IPS-11a (cell line): Measurements from ENCODE around the gene CLRN1.

Experiments used
- H3K4me3 ChIP-seq: one replicate; pipeline ENCODE4 v1.5.1; 2013; ENCODE audit warnings: low read depth, low read length, control low read depth

The CLRN1 gene

GRCh38 chr3:150978566-150979148 is 6.1 kb upstream of the CLRN1 start:
- H3K4me3 ChIP-seq, result no peak overlapping the region

- no peak overlapping the region for H3K4me3 ChIP-seq
Measured at GRCh38 chr3:150975992-150976368, 3.5 kb upstream of the CLRN1 start.

GRCh38 chr3:150975086-150975991 is 2.8 kb upstream of the CLRN1 start:
- H3K4me3 ChIP-seq, result no peak overlapping the region

GRCh38 chr3:150970665-150971324 is 1.7 kb downstream of the CLRN1 start:
- H3K4me3 ChIP-seq, result no peak overlapping the region

GRCh38 chr3:150968341-150969035 is 4.0 kb downstream of the CLRN1 start:
- H3K4me3 ChIP-seq, result no peak overlapping the region

- H3K4me3 ChIP-seq, result no peak overlapping the region
Measured at GRCh38 chr3:150965436-150965835, 7.1 kb downstream of the CLRN1 start.

GRCh38 chr3:150961949-150962348 is 10.6 kb downstream of the CLRN1 start:
- H3K4me3 ChIP-seq, result no peak overlapping the region

- H3K4me3 ChIP-seq, result no peak overlapping the region
Measured at GRCh38 chr3:150960708-150961684, 11.5 kb downstream of the CLRN1 start.

GRCh38 chr3:150958683-150959082 is 13.8 kb downstream of the CLRN1 start:
- H3K4me3 ChIP-seq, result no peak overlapping the region

- no peak overlapping the region for H3K4me3 ChIP-seq
Measured at GRCh38 chr3:150956376-150956775, 16.2 kb downstream of the CLRN1 start.

GRCh38 chr3:150951923-150952322 is 20.6 kb downstream of the CLRN1 start:
- no peak overlapping the region for H3K4me3 ChIP-seq

GRCh38 chr3:150945226-150946032 is 27.1 kb downstream of the CLRN1 start:
- no peak overlapping the region for H3K4me3 ChIP-seq

GRCh38 chr3:150942221-150942620 is 30.3 kb downstream of the CLRN1 start:
- H3K4me3 ChIP-seq, result no peak overlapping the region

- H3K4me3 ChIP-seq, result no peak overlapping the region
Measured at GRCh38 chr3:150936693-150937092, 35.8 kb downstream of the CLRN1 start.

GRCh38 chr3:150933473-150933995 is 39.0 kb downstream of the CLRN1 start:
- no peak overlapping the region for H3K4me3 ChIP-seq

- H3K4me3 ChIP-seq, result no peak overlapping the region
Measured at GRCh38 chr3:150931745-150932144, 40.8 kb downstream of the CLRN1 start.

- no peak overlapping the region for H3K4me3 ChIP-seq
Measured at GRCh38 chr3:150930839-150931238, 41.7 kb downstream of the CLRN1 start.

GRCh38 chr3:150928234-150928633 is 44.3 kb downstream of the CLRN1 start:
- H3K4me3 ChIP-seq, result no peak overlapping the region

GRCh38 chr3:150926328-150926727 is 46.2 kb downstream of the CLRN1 start:
- H3K4me3 ChIP-seq, result no peak overlapping the region
